NCI-H446 (cell line): Measurements from ENCODE around the gene ABCC8.

Experiments
- DNase-seq, 2 experiments: peaks; one replicate each; lab custom pipeline; 2025; lab: John Stamatoyannopoulos, UW

ABCC8 gene

DNA sequence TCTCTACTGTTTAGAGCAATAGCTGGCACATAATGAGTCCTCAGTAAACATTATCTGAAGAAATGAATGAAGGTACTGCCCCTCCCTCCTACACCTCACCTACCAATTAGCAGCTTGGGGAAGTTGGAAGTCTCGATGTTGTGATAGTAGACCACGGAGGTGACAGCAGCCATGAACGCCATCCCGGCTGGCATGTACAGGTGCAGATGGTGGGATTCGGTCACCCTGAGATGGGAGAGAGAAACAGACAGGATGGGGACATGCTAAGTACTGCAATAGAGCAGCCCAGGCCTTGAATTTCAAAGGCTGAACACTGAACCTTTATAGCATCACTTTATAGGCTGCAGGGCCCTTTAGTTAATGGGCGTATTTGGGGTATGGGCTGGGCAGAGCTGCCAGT is 6.6 kb downstream of the ABCC8 start:
- no peak for DNase-seq

- no peak for DNase-seq
Observed at GRCh38 chr11:17468122-17468521, 8.5 kb downstream of the ABCC8 start.

- no peak for DNase-seq
Observed at GRCh38 chr11:17463546-17464174, 13.0 kb downstream of the ABCC8 start.

- DNase-seq: no peak
Observed at GRCh38 chr11:17462940-17463339, 13.7 kb downstream of the ABCC8 start.

GRCh38 chr11:17460406-17460805 is 16.2 kb downstream of the ABCC8 start:
- no peak for DNase-seq

- no peak for DNase-seq
Observed at GRCh38 chr11:17459236-17459896, 17.3 kb downstream of the ABCC8 start.

- no peak for DNase-seq
Observed at GRCh38 chr11:17458268-17458667, 18.4 kb downstream of the ABCC8 start.

DNA sequence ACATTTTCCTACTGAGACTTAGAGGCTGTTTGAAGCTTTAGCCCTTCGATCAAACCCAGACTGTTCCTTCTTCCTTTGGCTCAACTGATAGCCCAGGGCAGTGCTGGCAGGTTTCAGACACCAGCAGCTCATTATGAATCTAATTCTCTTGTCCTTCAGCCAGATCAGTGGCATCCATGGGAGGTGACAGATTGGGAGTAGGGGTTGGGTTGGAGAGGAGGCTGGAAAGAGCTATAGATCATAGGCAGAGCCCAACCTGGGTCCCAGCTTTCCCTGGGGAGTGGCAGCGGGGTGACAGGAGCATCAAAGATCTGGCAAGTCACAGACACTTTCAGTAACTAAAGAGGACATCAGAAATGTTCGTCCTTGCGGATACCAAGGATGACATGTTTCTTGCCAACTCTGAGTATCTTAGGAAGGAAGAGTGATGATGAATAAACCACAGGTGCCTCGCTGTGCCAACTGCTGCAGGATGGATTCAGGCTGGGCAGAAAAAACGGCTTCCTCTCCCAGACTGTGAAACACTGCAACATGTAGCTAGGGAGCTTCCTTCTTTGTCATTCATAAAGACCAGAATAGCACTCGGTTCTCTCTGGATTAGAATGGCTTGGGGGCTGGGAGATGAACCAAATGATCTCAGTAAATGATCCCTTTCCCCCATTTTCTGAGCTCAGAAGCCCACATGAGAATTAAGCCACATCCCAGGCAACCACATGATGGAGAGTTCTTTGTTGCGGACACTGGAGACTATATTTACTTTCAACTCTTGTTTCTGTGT is 19.1 kb downstream of the ABCC8 start:
- no peak for DNase-seq

- DNase-seq: no peak
Observed at GRCh38 chr11:17452668-17453067, 24.0 kb downstream of the ABCC8 start.

DNA sequence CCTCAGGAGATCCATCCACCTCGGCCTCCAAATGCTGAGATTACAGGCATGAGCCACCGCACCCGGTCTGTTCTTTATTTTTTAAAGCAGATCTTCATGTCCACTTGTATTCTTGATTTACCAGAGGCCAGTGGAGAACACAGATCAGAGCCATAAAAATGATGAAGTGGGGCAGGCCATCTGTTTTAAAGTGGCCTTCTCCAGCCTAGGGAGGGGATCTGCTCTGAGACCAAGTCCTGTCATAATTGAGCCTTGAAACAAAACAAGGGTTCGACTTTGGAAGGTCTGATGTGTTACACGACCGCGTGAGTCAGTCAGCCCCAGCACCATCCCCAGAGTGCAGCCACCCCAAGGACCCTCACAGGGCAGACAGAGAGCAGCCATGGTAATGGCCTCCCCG is 27.5 kb downstream of the ABCC8 start:
- DNase-seq: no peak

DNA sequence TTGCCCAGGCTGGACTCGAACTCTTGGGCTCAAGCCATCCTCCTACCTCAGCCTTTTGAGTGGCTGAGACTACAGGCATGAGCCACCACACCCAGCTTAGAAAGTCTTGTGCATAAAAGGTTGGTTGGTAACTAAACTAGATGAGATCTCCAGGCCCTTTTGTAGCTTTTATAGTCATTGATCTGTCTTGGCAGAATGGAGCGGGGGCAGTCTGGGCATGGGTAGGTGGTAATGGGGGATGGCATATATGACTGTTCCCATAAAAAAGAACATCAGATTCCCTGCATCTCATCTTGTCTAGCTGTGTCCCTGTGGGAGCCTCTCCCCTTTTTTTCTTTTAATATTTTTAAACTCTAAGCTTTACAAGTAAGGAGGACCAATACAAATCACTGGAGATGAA is 30.2 kb downstream of the ABCC8 start:
- DNase-seq: no peak

- DNase-seq: no peak
Observed at GRCh38 chr11:17445240-17445795, 31.3 kb downstream of the ABCC8 start.

DNA sequence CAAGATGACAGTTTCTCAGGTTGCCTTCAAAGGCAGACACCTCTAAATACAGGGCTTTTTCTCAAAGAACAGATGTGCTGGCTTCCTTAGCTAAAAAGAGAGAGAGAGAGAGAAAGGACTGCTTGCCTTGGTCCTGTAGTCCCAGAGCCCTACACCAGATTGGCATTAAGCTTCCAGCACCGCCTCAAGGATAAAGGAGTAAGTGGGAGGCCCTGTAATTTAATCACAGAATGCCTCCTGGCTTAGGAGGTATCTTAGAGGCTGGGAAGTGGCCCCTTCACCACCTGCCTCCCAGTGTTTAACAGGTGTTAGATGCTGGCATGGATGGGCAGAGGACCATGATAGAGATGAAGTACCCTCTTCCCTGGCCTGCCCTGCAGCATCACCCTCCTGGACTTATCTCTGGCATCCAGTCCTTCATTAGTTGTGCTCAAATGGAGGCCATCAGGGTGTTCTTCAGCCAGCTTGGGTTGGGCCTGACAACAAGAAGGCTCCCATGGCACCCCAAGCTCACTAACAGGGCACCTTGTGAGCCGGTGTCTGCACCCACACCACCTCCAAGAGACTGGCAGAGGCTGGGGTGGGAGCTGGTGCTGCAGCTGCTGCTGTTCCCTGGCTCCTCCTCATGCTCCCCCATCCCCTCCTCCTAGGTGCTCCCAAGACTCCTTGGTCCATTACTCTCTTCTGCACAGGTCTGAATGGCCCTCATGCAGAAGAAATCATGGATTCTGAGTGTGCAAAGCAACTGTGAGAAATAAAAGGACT is 32.5 kb downstream of the ABCC8 start:
- DNase-seq: no peak

- DNase-seq: no peak
Observed at GRCh38 chr11:17443423-17443822, 33.2 kb downstream of the ABCC8 start.

DNA sequence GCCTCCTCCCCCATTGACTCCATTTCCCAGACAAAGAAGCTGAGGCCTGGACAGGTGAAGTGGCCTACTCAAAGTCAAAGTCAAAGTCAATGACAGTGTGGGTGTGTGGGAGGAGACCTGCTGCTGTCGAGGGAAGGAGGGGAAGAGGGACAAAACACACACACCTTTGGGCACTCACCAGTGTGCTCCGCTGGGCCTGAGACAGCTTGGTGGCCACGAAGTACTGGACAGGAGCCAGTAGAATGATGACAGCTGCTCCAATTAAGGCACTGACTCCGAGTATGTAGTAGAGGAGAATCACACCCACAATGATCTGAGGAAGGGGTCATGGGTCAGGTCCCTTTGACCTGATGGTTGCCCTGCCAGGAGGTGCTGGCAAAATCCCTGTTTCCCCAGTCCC is 33.6 kb downstream of the ABCC8 start:
- no peak for DNase-seq

DNA sequence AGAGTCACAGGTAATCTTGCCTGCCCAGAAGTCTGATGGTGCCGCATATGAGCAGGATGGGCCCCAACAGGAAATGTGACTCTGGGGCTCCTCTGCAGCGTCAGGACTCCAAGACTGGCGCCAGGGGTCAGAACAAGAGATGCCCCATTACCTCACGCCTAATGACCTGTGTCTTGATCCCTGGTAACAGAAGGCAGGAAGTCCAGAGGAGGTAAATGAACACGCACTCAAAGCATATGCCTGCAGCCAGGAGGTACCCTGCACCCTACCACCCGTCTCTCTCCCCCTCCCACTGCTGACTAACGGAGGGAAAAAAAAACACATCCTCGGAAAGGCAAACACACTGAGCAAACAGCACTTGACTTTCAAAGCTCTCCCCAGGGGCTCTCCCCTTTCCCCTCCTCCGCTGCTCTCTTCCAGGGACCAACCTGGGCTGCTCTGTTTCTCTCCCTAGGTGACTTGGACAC is 37.3 kb downstream of the ABCC8 start:
- DNase-seq: no peak

DNA sequence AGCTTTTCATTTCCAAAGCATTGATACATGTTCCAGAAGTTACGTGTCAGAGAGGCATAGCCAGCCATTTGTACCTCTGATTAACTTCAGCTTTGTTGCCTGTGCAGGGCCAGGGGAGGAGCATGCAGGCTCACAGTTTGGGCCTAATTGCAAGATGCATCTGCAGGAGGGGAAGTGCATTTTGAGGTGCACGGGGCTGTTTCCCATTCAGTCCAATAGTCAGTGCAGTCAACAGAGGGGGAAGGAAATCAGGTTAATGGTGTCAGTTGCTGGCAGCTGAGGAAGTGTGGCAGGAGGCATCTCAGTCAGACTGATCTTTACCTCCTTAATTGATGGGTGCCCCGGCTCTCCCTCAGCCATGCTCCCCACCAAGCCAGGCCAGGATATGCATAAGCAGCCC is 39.3 kb downstream of the ABCC8 start:
- no peak for DNase-seq

GRCh38 chr11:17434108-17434507 is 42.5 kb downstream of the ABCC8 start:
- no peak for DNase-seq

DNA sequence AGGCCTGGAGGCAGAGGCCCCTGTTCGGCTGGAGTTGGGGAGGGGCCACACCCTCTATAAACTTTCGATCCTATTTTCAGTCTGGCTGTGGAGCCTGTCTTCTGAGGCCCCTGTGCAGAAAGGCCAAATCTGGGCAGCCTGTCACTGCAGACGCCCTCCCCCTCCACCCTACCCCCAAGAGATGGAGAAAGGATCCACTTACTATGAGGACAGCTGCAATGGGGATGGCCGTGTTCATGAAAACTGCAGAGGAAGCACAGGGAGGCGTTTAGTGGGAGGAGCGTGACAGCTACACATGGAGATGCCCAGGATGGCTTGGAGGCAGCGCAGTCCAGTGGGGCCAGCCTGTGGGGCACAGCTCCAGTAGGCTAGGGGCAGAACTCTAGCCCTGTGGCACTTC is 44.6 kb downstream of the ABCC8 start:
- no peak for DNase-seq

DNA sequence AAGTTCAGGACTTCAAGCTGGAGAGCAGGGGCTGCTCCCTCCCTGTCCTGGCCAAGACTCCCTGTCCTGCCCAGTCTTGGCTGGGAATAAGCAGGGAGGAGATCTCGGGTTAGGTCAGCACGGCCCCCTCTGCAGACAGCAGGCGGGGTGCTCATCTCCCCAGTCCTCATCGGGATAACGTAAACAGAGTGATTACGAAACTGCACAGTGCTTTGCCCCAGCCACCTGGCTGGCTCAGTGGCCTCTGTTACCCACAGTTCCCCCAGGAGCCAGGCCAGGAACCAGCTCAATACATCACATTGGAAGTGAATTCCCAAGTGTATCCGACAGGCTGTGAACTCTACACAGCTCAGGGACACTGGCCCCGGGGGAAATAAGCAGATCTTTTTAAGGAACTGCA is 45.5 kb downstream of the ABCC8 start:
- no peak for DNase-seq

GRCh38 chr11:17430616-17431015 is 46.0 kb downstream of the ABCC8 start:
- DNase-seq: no peak

DNA sequence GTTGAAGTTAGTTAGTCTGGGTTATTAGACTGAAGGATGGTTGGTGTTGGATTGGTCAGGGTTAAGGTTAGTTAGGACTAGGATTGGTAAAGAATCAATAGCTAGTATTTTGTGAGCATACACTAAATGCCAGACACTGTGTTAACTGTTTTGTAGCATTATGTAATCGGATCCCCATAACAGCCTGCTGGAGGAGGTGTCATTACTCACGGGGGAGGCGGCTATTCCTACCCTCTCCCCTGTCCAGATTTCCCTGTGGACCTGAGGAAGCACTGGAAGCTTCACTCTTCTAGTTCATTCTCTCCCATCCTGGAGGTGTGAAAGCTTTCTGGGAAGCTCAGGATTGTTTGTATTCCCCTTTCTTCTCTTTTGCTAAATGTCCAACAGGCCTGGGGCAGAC is 47.7 kb downstream of the ABCC8 start:
- no peak for DNase-seq
